Measurements from ENCODE around the gene PDGFRB.

The PDGFRB gene

GRCh38 chr5:150196986-150197385, 41.3 kb upstream of the PDGFRB start:
- no peak for TF ChIP-seq CTCF (IDR thresholded peaks at IDR 0.05)
- H3K27ac ChIP-seq, result no peak overlapping the region
- no peak overlapping the region for H3K4me3 ChIP-seq
- H3K36me3 ChIP-seq, result no peaks in the 10 kb centered on the region
- no peaks in the 10 kb centered on the region for H3K4me1 ChIP-seq
- DNase-seq, result no peak
- H3K27me3 ChIP-seq, result no peaks in the 10 kb centered on the region
- intact Hi-C loops (cut with DNase I; ENCODE audit: low total_unique reads), result no loop called here
- H3K9me3 ChIP-seq, result no peaks in the 10 kb centered on the region

GRCh38 chr5:150196514-150196913, 40.9 kb upstream of the PDGFRB start:
- TF ChIP-seq CTCF (IDR thresholded peaks at IDR 0.05), result no peak
- H3K9me3 ChIP-seq, result no peaks in the 10 kb centered on the region
- no peak for DNase-seq
- no peaks in the 10 kb centered on the region for H3K27me3 ChIP-seq
- intact Hi-C loops (cut with DNase I; ENCODE audit: low total_unique reads), result no loop called here
- no peaks in the 10 kb centered on the region for H3K36me3 ChIP-seq
- H3K27ac ChIP-seq, result no peak overlapping the region
- no peak overlapping the region for H3K4me3 ChIP-seq
- no peaks in the 10 kb centered on the region for H3K4me1 ChIP-seq

GRCh38 chr5:150195736-150196485, 40.3 kb upstream of the PDGFRB start:
- no peak overlapping the region for H3K27ac ChIP-seq
- H3K36me3 ChIP-seq, result no peaks in the 10 kb centered on the region
- intact Hi-C loops (cut with DNase I; ENCODE audit: low total_unique reads), result no loop called here
- H3K27me3 ChIP-seq, result no peaks in the 10 kb centered on the region
- no peak overlapping the region for H3K4me3 ChIP-seq
- no peaks in the 10 kb centered on the region for H3K4me1 ChIP-seq
- H3K9me3 ChIP-seq, result no peaks in the 10 kb centered on the region
- no peak for DNase-seq
- TF ChIP-seq CTCF (IDR thresholded peaks at IDR 0.05), result no peak

GRCh38 chr5:150192462-150192861, 36.8 kb upstream of the PDGFRB start:
- no peak for DNase-seq
- Histone ChIP-seq H3K4me3 (no peak overlapping the region), H3K36me3 (no peaks in the 10 kb centered on the region), H3K27ac (no peak overlapping the region), H3K4me1 (peaks cover 0 to 14% (median 7%) of the 10 kb centered on the region in 4 donors), H3K27me3 (peaks cover 0 to 24% of the 10 kb centered on the region in 2 donors), H3K9me3 (no peaks in the 10 kb centered on the region)
- intact Hi-C loops (cut with DNase I; ENCODE audit: low total_unique reads), result no loop called here
- no peak for TF ChIP-seq CTCF (IDR thresholded peaks at IDR 0.05)

- intact Hi-C loops (cut with DNase I; ENCODE audit: low total_unique reads), result no loop called here
- Histone ChIP-seq H3K9me3 (no peaks in the 10 kb centered on the region), H3K36me3 (no peaks in the 10 kb centered on the region), H3K27me3 (peaks cover 0 to 24% of the 10 kb centered on the region in 2 donors), H3K27ac (no peak overlapping the region), H3K4me1 (peaks cover 0 to 14% (median 7%) of the 10 kb centered on the region in 4 donors), H3K4me3 (no peak overlapping the region)
- DNase-seq, result no peak
- TF ChIP-seq CTCF (IDR thresholded peaks at IDR 0.05), result no peak
Measured at GRCh38 chr5:150190987-150191386, 35.3 kb upstream of the PDGFRB start.
